NCI-H1092 treated with DMSO at 0.1 percent for 48 hours (cell line): ENCODE data around the gene SHTN1.
A peak's percentile ranks its signal among the peaks of the same experiment; 100 is the strongest.

Experiments used
- DNase-seq: peaks from one replicate; lab custom pipeline; 2025; lab: John Stamatoyannopoulos, UW

Gene SHTN1

GRCh38 chr10:116917481-116917880, 87.5 kb downstream of the SHTN1 start:
- DNase-seq = no peak

GRCh38 chr10:116915340-116915739, 89.6 kb downstream of the SHTN1 start:
- no peak for DNase-seq

- no peak for DNase-seq
Measured at GRCh38 chr10:116913695-116914094, 91.3 kb downstream of the SHTN1 start.

- no peak for DNase-seq
Measured at GRCh38 chr10:116912162-116912561, 92.8 kb downstream of the SHTN1 start.

GRCh38 chr10:116910910-116911309, 94.1 kb downstream of the SHTN1 start:
- DNase-seq = no peak

- DNase-seq = no peak
Measured at GRCh38 chr10:116909307-116909706, 95.7 kb downstream of the SHTN1 start.

GRCh38 chr10:116907245-116907987, 97.6 kb downstream of the SHTN1 start:
- no peak for DNase-seq

- DNase-seq = no peak
Measured at GRCh38 chr10:116905845-116906210, 99.2 kb downstream of the SHTN1 start.

GRCh38 chr10:116899626-116900025, 105.4 kb downstream of the SHTN1 start:
- DNase-seq = no peak

GRCh38 chr10:116893686-116894037, 111.3 kb downstream of the SHTN1 start:
- no peak for DNase-seq

GRCh38 chr10:116892907-116893685, 111.9 kb downstream of the SHTN1 start:
- DNase-seq = peak; percentile 4

- DNase-seq = peak; percentile 18
Measured at GRCh38 chr10:116891208-116891607, 113.8 kb downstream of the SHTN1 start.

GRCh38 chr10:116889066-116889465, 115.9 kb downstream of the SHTN1 start:
- DNase-seq = no peak

- no peak for DNase-seq
Measured at GRCh38 chr10:116888380-116889055, 116.5 kb downstream of the SHTN1 start.

GRCh38 chr10:116886772-116887171, 118.2 kb downstream of the SHTN1 start:
- no peak for DNase-seq

GRCh38 chr10:116882639-116883038, 122.3 kb downstream of the SHTN1 start:
- DNase-seq = no peak

- DNase-seq = no peak
Measured at GRCh38 chr10:116880716-116881482, 124.1 kb downstream of the SHTN1 start.

- no peak for DNase-seq
Measured at GRCh38 chr10:116879817-116880216, 125.2 kb downstream of the SHTN1 start.

GRCh38 chr10:116878123-116878522, 126.9 kb downstream of the SHTN1 start:
- no peak for DNase-seq

GRCh38 chr10:116877391-116877790, 127.6 kb downstream of the SHTN1 start:
- DNase-seq = no peak

- no peak for DNase-seq
Measured at GRCh38 chr10:116875897-116876296, 129.1 kb downstream of the SHTN1 start.

GRCh38 chr10:116873134-116873533, 131.9 kb downstream of the SHTN1 start:
- no peak for DNase-seq
